ENCODE measurements around the gene MRPS6.

MRPS6 gene

GRCh38 chr21:34037009-34037795 is 36.2 kb upstream of the MRPS6 start:
- Histone ChIP-seq H3K79me2 (no peaks in the 10 kb centered on the region), H3K4me2 (ENCODE audit: low read length) (no peak overlapping the region), H3K4me3 (ENCODE audit: low read depth, low read length) (no peak overlapping the region), H3K27me3 (ENCODE audit: control insufficient read depth, insufficient read depth, low read length) (no peaks in the 10 kb centered on the region), H3K27ac (no peak overlapping the region), H3K9ac (no peak overlapping the region), H3K4me1 (no peaks in the 10 kb centered on the region), H3K36me3 (ENCODE audit: control insufficient read depth, insufficient read depth, low read length) (no peaks in the 10 kb centered on the region), H3K9me3 (ENCODE audit: control insufficient read depth, low read length) (no peaks in the 10 kb centered on the region), H2AFZ (no peak overlapping the region)
- TF ChIP-seq CTCF (IDR thresholded peaks at IDR 0.05): no peak

GRCh38 chr21:34039678-34040382 is 33.5 kb upstream of the MRPS6 start:
- no peak overlapping the region for H3K9ac ChIP-seq
- H3K79me2 ChIP-seq: no peaks in the 10 kb centered on the region
- no peak overlapping the region for H3K4me2 ChIP-seq (ENCODE audit: low read length)
- H3K36me3 ChIP-seq (ENCODE audit: control insufficient read depth, insufficient read depth, low read length): no peaks in the 10 kb centered on the region
- H3K27me3 ChIP-seq (ENCODE audit: control insufficient read depth, insufficient read depth, low read length): no peaks in the 10 kb centered on the region
- no peaks in the 10 kb centered on the region for H3K4me1 ChIP-seq
- no peak overlapping the region for H3K27ac ChIP-seq
- H2AFZ ChIP-seq: no peak overlapping the region
- no peak for TF ChIP-seq CTCF (IDR thresholded peaks at IDR 0.05)
- no peak overlapping the region for H3K4me3 ChIP-seq (ENCODE audit: low read depth, low read length)
- no peaks in the 10 kb centered on the region for H3K9me3 ChIP-seq (ENCODE audit: control insufficient read depth, low read length)

GRCh38 chr21:34042735-34043134 is 30.6 kb upstream of the MRPS6 start:
- no peak overlapping the region for H3K4me2 ChIP-seq (ENCODE audit: low read length)
- no peaks in the 10 kb centered on the region for H3K9me3 ChIP-seq (ENCODE audit: control insufficient read depth, low read length)
- no peak overlapping the region for H3K9ac ChIP-seq
- H3K27me3 ChIP-seq (ENCODE audit: control insufficient read depth, insufficient read depth, low read length): no peaks in the 10 kb centered on the region
- H3K27ac ChIP-seq: no peak overlapping the region
- H3K36me3 ChIP-seq (ENCODE audit: control insufficient read depth, insufficient read depth, low read length): no peaks in the 10 kb centered on the region
- no peaks in the 10 kb centered on the region for H3K4me1 ChIP-seq
- no peak for TF ChIP-seq CTCF (IDR thresholded peaks at IDR 0.05)
- H3K4me3 ChIP-seq (ENCODE audit: low read depth, low read length): no peak overlapping the region
- no peaks in the 10 kb centered on the region for H3K79me2 ChIP-seq
- H2AFZ ChIP-seq: no peak overlapping the region

- H3K4me3 ChIP-seq (ENCODE audit: low read depth, low read length): no peak overlapping the region
- no peak for TF ChIP-seq CTCF (IDR thresholded peaks at IDR 0.05)
- no peak overlapping the region for H2AFZ ChIP-seq
Observed at GRCh38 chr21:34043333-34043732, 30.0 kb upstream of the MRPS6 start.

More at GRCh38 chr21:34043333-34043732, 30.0 kb upstream of the MRPS6 start:
- Histone ChIP-seq H3K4me1 (no peaks in the 10 kb centered on the region), H3K9me3 (ENCODE audit: control insufficient read depth, low read length) (no peaks in the 10 kb centered on the region), H3K27ac (no peak overlapping the region), H3K9ac (no peak overlapping the region), H3K79me2 (no peaks in the 10 kb centered on the region), H3K27me3 (ENCODE audit: control insufficient read depth, insufficient read depth, low read length) (no peaks in the 10 kb centered on the region), H3K4me2 (ENCODE audit: low read length) (no peak overlapping the region), H3K36me3 (ENCODE audit: control insufficient read depth, insufficient read depth, low read length) (no peaks in the 10 kb centered on the region)
